Gastroesophageal sphincter (tissue), 4 donors: ENCODE data around the gene THEMIS. TPM values are rescaled to one million over a fixed set of nuclear protein-coding genes. Genes with fewer than 3 reads are reported as not detected.

ENCODE experiments used
- ATAC-seq: fragments of 150-250 bp; one replicate; pipeline ENCODE4 v1.9.1; 2016; ENCODE audit warnings: mild to moderate bottlenecking, moderate library complexity
- H3K27ac ChIP-seq, 4 donors: fragments of 200-600 bp; sonication (generic) in 3 of 4; 1 replicate in 3 of 4; 2 replicates in 1 of 4; pipeline ENCODE4 v1.5.1; 2016 to 2019
- H3K27me3 ChIP-seq: fragments of 200-600 bp; sonication (generic); one replicate; pipeline ENCODE4 v1.5.1; 2019
- H3K36me3 ChIP-seq, 2 donors: fragments of 200-600 bp; sonication (generic); one replicate each; pipeline ENCODE4 v1.5.1; 2019; ENCODE audit warnings: control low read depth in 1 of 2
- H3K4me1 ChIP-seq, 3 donors: fragments of 200-600 bp; sonication (generic); 1 replicate in 2 of 3; 2 replicates in 1 of 3; pipeline ENCODE4 v1.5.1; 2016 to 2019; ENCODE audit warnings: control low read depth in 2 of 3
- H3K4me3 ChIP-seq, 2 donors: fragments of 200-600 bp; sonication (generic); one replicate each; pipeline ENCODE4 v1.5.1; 2019; ENCODE audit warnings: mild to moderate bottlenecking in 1 of 2, moderate library complexity in 1 of 2
- H3K9me3 ChIP-seq, 3 donors: fragments of 200-600 bp; sonication (generic); one replicate each; pipeline ENCODE4 v1.5.1; 2017 to 2019; ENCODE audit warnings: control low read depth in 2 of 3
- CTCF ChIP-seq, 4 experiments: fragments of 200-600 bp in 2 of 4; fragments of 450-650 bp in 2 of 4; sonication (generic) in 1 of 4; IDR thresholded peaks; one replicate each; pipeline ENCODE4 v1.5.1; 2017 to 2019; ENCODE audit warnings: antibody characterized with exemption in 4 of 4, mild to moderate bottlenecking in 2 of 4, moderate library complexity in 2 of 4
- EP300 ChIP-seq: sonication (generic); formaldehyde crosslinking; IDR thresholded peaks from one replicate; pipeline ENCODE4 v1.6.1; 2017; ENCODE audit warnings: antibody characterized with exemption, mild to moderate bottlenecking
- POLR2A ChIP-seq, 2 donors: fragments of 450-650 bp; IDR thresholded peaks; one replicate each; pipeline ENCODE4 v1.6.1; 2017; ENCODE audit warnings: antibody characterized with exemption in 2 of 2, mild to moderate bottlenecking in 2 of 2, moderate library complexity in 1 of 2
- POLR2AphosphoS5 ChIP-seq: sonication (generic); formaldehyde crosslinking; IDR thresholded peaks from one replicate; pipeline ENCODE4 v1.6.1; 2017; ENCODE audit warnings: antibody characterized with exemption
- WGBS, 2 donors: methylation state at CpG; one replicate each; pipeline ENCODE4 v1.1.5; 2018; ENCODE audit warnings: low coverage in 1 of 2; 5-methylcytosine and 5-hydroxymethylcytosine counted together
- total RNA-seq, 4 donors: library from RNA; depleted of rRNA; stranded (reverse); fragments of >200 nt; gene quantifications; one replicate each; pipeline ENCODE4 v1.1.0, GENCODE V29; 2016

The THEMIS gene
- total RNA-seq, 4 donors from 2014 or later: 0.27 to 1.6 (median 0.69) TPM

DNA sequence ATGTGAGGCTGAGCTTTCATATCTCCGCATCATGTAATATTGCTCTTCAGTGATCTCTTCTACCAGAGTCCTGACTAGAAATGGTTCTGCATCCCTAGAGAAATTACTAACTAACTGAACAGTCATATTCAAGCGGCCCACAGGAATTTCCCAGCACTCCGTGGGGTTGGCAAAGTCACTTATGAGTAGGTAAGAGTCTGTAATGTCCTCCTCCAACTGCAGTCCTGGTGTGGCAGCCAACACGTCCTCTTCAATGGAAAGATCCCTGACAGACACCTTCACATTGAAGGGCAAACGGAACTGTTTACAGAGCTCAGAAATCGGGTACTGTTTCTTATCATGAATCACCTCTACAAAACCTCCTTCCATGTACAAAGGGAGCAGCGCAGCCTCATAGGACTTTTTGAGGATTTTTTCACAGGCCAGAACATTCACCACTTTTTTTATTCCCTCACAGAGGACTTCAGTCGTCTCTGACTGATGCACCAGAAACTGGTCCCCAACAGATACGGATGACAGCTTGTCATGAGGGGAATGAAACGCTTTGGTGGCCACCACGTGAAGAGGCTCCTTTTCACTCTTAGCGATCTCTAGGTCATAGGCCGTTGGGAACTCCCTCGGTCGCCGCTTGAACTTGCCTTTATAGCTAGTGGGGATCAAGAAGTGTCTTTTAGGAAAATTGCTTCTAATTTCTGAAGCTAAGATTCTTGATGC lies 87.7 kb downstream of the THEMIS start:
- 78 to 87% methylated on average over 8 to 11 of the region's 16 CpGs for WGBS, 2 donors
- H3K27me3 ChIP-seq: no peaks in the 10 kb centered on the region

DNA sequence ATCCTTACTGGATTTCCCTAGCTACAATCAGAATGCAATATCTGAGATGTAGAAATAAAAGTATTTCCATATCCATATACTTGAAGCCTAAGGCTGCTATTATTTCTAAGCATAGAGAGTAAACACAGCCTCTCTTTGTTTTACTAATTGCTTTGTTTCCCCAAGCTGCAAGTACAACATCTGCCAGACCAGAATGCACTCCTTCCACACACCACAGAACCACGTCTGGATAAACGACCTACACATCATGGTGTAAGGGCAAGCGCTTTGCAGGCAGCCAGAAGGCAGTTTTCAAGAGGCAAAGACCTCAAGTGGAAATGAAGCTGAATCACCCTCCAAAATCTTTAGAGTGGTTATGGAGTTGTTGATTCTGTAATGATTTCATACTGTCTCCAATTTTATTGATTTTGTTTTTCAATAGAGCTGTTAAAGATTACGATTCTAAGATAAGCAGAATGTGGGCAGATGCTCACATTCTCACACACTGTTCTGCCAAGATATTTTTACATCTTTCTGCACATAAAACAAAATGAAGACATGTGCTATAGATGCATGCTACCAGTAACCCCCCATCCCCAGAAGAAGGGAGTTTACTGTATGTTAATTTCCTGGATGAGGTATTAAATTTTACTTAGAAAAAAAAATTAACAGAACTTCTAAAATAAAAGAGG lies 88.8 kb downstream of the THEMIS start:
- H3K36me3 ChIP-seq: no peaks in the 10 kb centered on the region
- no peak for TF ChIP-seq POLR2AphosphoS5
- no peak for TF ChIP-seq POLR2A (IDR thresholded peaks at IDR 0.05)
- no peak for TF ChIP-seq CTCF (IDR thresholded peaks at IDR 0.05)
- TF ChIP-seq EP300: no peak
- no peak overlapping the region for H3K27ac ChIP-seq
- no peak for ATAC-seq
- H3K9me3 ChIP-seq: no peaks in the 10 kb centered on the region
- H3K4me3 ChIP-seq: no peak overlapping the region
- H3K4me1 ChIP-seq: no peaks in the 10 kb centered on the region
- WGBS, 2 donors: 19 to 50% methylated on average over 3 to 4 of the region's 4 CpGs
- no peaks in the 10 kb centered on the region for H3K27me3 ChIP-seq

More for the DNA sequence above, 87.7 kb downstream of the THEMIS start:
- Histone ChIP-seq H3K36me3 (no peaks in the 10 kb centered on the region), H3K27ac (no peak overlapping the region), H3K9me3 (no peaks in the 10 kb centered on the region), H3K4me3 (no peak overlapping the region), H3K4me1 (no peaks in the 10 kb centered on the region)
- TF ChIP-seq CTCF (IDR thresholded peaks at IDR 0.05): no peak
- TF ChIP-seq POLR2AphosphoS5: no peak
- no peak for TF ChIP-seq POLR2A (IDR thresholded peaks at IDR 0.05)
- TF ChIP-seq EP300: no peak
- ATAC-seq: no peak

GRCh38 chr6:127807806-127808517 lies 92.9 kb downstream of the THEMIS start:
- H3K4me1 ChIP-seq: no peaks in the 10 kb centered on the region
- no peak for TF ChIP-seq CTCF (IDR thresholded peaks at IDR 0.05)
- no peak for TF ChIP-seq EP300
- no peak for TF ChIP-seq POLR2A (IDR thresholded peaks at IDR 0.05)
- TF ChIP-seq POLR2AphosphoS5: no peak
- no peaks in the 10 kb centered on the region for H3K36me3 ChIP-seq
- no peaks in the 10 kb centered on the region for H3K27me3 ChIP-seq
- H3K4me3 ChIP-seq: no peak overlapping the region
- no peaks in the 10 kb centered on the region for H3K9me3 ChIP-seq
- ATAC-seq: no peak
- 76 to 85% methylated on average over 4 of the region's 4 CpGs for WGBS, 2 donors
- H3K27ac ChIP-seq: no peak overlapping the region

DNA sequence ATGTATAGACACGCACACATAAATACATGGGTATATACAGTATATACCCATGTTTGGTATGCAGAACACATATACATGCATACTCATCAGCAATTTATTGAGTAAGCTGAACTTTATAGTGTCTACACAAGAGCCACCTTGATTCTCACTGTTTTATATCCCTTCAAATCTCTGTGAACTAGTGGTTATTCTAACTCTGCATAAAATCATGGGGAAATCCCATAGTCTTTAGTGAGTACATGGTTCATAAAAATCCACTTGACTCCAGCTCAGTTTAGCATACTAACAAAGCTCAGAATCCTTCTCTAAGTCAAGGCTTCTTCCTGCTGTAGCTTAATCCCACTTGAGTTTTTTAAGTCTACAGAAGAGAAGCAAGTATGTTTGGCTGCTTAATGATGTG lies 104.1 kb downstream of the THEMIS start:
- Histone ChIP-seq H3K36me3 (no peaks in the 10 kb centered on the region), H3K27ac (no peak overlapping the region), H3K9me3 (no peaks in the 10 kb centered on the region), H3K4me3 (no peak overlapping the region), H3K27me3 (no peaks in the 10 kb centered on the region), H3K4me1 (no peaks in the 10 kb centered on the region)
- TF ChIP-seq CTCF (IDR thresholded peaks at IDR 0.05) (no peak), POLR2A (IDR thresholded peaks at IDR 0.05) (no peak), POLR2AphosphoS5 (no peak), EP300 (no peak)
- 100% methylated on average over 1 of the region's 1 CpG for WGBS, 2 donors
- no peak for ATAC-seq
